Measurements from ENCODE around the gene GPR146. TPM values are rescaled to one million over a fixed set of nuclear protein-coding genes. Genes with fewer than 3 reads are reported as not detected.

The GPR146 gene
- total and polyA plus RNA-seq, 2 of the 13 experiments (the other 11 are each of a cell fraction or from before 2014, with no cell fraction given) = 2.0 to 15.9 TPM

GRCh38 chr7:1065585-1066241, 21.4 kb downstream of the GPR146 start (continued):
- TF ChIP-seq IRX3 (CRISPR knock-in tag; IDR thresholded peaks at IDR 0.05; ENCODE audit: borderline replicate concordance, low read depth) (no peak), RBM39 (IDR thresholded peaks at IDR 0.05; ENCODE audit: low read depth, low read length, poor library complexity, severe bottlenecking) (peak; percentile 39), BRD4 (CRISPR knock-in tag; IDR thresholded peaks at IDR 0.05) (no peak; the same call in 1 of the 2 replicates), CHD2 (IDR thresholded peaks at IDR 0.05; ENCODE audit: low read depth, low read length) (no peak), ZNF207 (IDR thresholded peaks at IDR 0.05; ENCODE audit: borderline replicate concordance) (no peak), ZIK1 (CRISPR knock-in tag; IDR thresholded peaks at IDR 0.05; ENCODE audit: borderline replicate concordance, low read depth) (no peak), PAXIP1 (CRISPR knock-in tag; conservative IDR thresholded peaks at IDR 0.05) (no peak), MEIS1 (CRISPR knock-in tag; IDR thresholded peaks at IDR 0.05; ENCODE audit: borderline replicate concordance) (no peak), CCDC6 (CRISPR knock-in tag; IDR thresholded peaks at IDR 0.05) (no peak), ZNF230 (CRISPR knock-in tag; IDR thresholded peaks at IDR 0.05) (no peak), HNF4G (IDR thresholded peaks at IDR 0.05; ENCODE audit: borderline replicate concordance, low read depth, low read length) (no peak), HNF4G (CRISPR knock-in tag; IDR thresholded peaks at IDR 0.05; ENCODE audit: borderline replicate concordance, low read depth) (no peak), ZNF670 (CRISPR knock-in tag; IDR thresholded peaks at IDR 0.05; ENCODE audit: borderline replicate concordance) (no peak), ZNF264 (CRISPR knock-in tag; IDR thresholded peaks at IDR 0.05) (0 out of 2 replicates have a peak, but pooled peaks have one; percentile 50), TSC22D2 (CRISPR knock-in tag; IDR thresholded peaks at IDR 0.05; ENCODE audit: borderline replicate concordance) (no peak), RAD21 (CRISPR knock-in tag; IDR thresholded peaks at IDR 0.05) (peak; percentile 98), SIN3B (IDR thresholded peaks at IDR 0.05; ENCODE audit: low read length) (no peak), NFKB2 (CRISPR knock-in tag; IDR thresholded peaks at IDR 0.05; ENCODE audit: borderline replicate concordance) (0 out of 2 replicates have a peak, but pooled peaks have one; percentile 50), MZF1 (CRISPR knock-in tag; IDR thresholded peaks at IDR 0.05; ENCODE audit: borderline replicate concordance) (no peak), KAT7 (CRISPR knock-in tag; IDR thresholded peaks at IDR 0.05; ENCODE audit: borderline replicate concordance) (peak; percentile 55; the same call in 1 of the 2 replicates), ZMYM2 (CRISPR knock-in tag; IDR thresholded peaks at IDR 0.05) (no peak), PBX2 (CRISPR knock-in tag; IDR thresholded peaks at IDR 0.05) (no peak), PHF5A (CRISPR knock-in tag; IDR thresholded peaks at IDR 0.05; ENCODE audit: low read depth, unreplicated experiment) (no peak), MED1 (CRISPR knock-in tag; IDR thresholded peaks at IDR 0.05) (peak; percentile 54; the same call in 1 of the 2 replicates), ZNF275 (CRISPR knock-in tag; IDR thresholded peaks at IDR 0.05; ENCODE audit: borderline replicate concordance) (no peak)

Data from HepG2 (cell line).